ENCODE measurements around the gene TBC1D22A.

The TBC1D22A gene

GRCh38 chr22:47198801-47199251 is 436.4 kb downstream of the TBC1D22A start:
- no peak for DNase-seq (ENCODE audit: low read depth)
- no peak overlapping the region for H3K4me3 ChIP-seq (ENCODE audit: low read length)
- H3K9ac ChIP-seq (ENCODE audit: low read length): no peak overlapping the region
- H3K27me3 ChIP-seq (replicated peaks; ENCODE audit: control insufficient read depth, insufficient read depth, low read length): peaks cover 61% of the 10 kb centered on the region
- no peaks in the 10 kb centered on the region for H3K4me1 ChIP-seq (ENCODE audit: control insufficient read depth, insufficient read depth, low read length)
- H3K36me3 ChIP-seq (ENCODE audit: control insufficient read depth, insufficient read depth, low read length, severe bottlenecking): no peaks in the 10 kb centered on the region
- no peaks in the 10 kb centered on the region for H3K9me3 ChIP-seq (ENCODE audit: control insufficient read depth, low read length)

GRCh38 chr22:47199261-47199978 is 437.0 kb downstream of the TBC1D22A start:
- Histone ChIP-seq H3K4me1 (ENCODE audit: control insufficient read depth, insufficient read depth, low read length) (no peaks in the 10 kb centered on the region), H3K36me3 (ENCODE audit: control insufficient read depth, insufficient read depth, low read length, severe bottlenecking) (no peaks in the 10 kb centered on the region), H3K4me3 (ENCODE audit: low read length) (no peak overlapping the region), H3K27me3 (replicated peaks; ENCODE audit: control insufficient read depth, insufficient read depth, low read length) (peaks cover 67% of the 10 kb centered on the region), H3K9me3 (ENCODE audit: control insufficient read depth, low read length) (no peaks in the 10 kb centered on the region), H3K9ac (ENCODE audit: low read length) (no peak overlapping the region)
- DNase-seq (ENCODE audit: low read depth): no peak

GRCh38 chr22:47199979-47200272 is 437.5 kb downstream of the TBC1D22A start:
- Histone ChIP-seq H3K27me3 (replicated peaks; ENCODE audit: control insufficient read depth, insufficient read depth, low read length) (peaks cover 68% of the 10 kb centered on the region), H3K9me3 (ENCODE audit: control insufficient read depth, low read length) (no peaks in the 10 kb centered on the region), H3K4me3 (ENCODE audit: low read length) (no peak overlapping the region), H3K36me3 (ENCODE audit: control insufficient read depth, insufficient read depth, low read length, severe bottlenecking) (no peaks in the 10 kb centered on the region), H3K9ac (ENCODE audit: low read length) (no peak overlapping the region), H3K4me1 (ENCODE audit: control insufficient read depth, insufficient read depth, low read length) (no peaks in the 10 kb centered on the region)
- no peak for DNase-seq (ENCODE audit: low read depth)

- no peaks in the 10 kb centered on the region for H3K9me3 ChIP-seq (ENCODE audit: control insufficient read depth, low read length)
- H3K36me3 ChIP-seq (ENCODE audit: control insufficient read depth, insufficient read depth, low read length, severe bottlenecking): no peaks in the 10 kb centered on the region
- H3K9ac ChIP-seq (ENCODE audit: low read length): no peak overlapping the region
- no peaks in the 10 kb centered on the region for H3K4me1 ChIP-seq (ENCODE audit: control insufficient read depth, insufficient read depth, low read length)
- no peak for DNase-seq (ENCODE audit: low read depth)
- no peak overlapping the region for H3K4me3 ChIP-seq (ENCODE audit: low read length)
- H3K27me3 ChIP-seq (replicated peaks; ENCODE audit: control insufficient read depth, insufficient read depth, low read length): peaks cover 68% of the 10 kb centered on the region
Observed at GRCh38 chr22:47200273-47201051, 438.0 kb downstream of the TBC1D22A start.

- no peak for DNase-seq (ENCODE audit: low read depth)
- no peaks in the 10 kb centered on the region for H3K9me3 ChIP-seq (ENCODE audit: control insufficient read depth, low read length)
- peaks cover 74% of the 10 kb centered on the region for H3K27me3 ChIP-seq (replicated peaks; ENCODE audit: control insufficient read depth, insufficient read depth, low read length)
- H3K4me3 ChIP-seq (ENCODE audit: low read length): no peak overlapping the region
- H3K9ac ChIP-seq (ENCODE audit: low read length): no peak overlapping the region
- no peaks in the 10 kb centered on the region for H3K36me3 ChIP-seq (ENCODE audit: control insufficient read depth, insufficient read depth, low read length, severe bottlenecking)
- H3K4me1 ChIP-seq (ENCODE audit: control insufficient read depth, insufficient read depth, low read length): no peaks in the 10 kb centered on the region
Observed at GRCh38 chr22:47201186-47201995, 438.9 kb downstream of the TBC1D22A start.

GRCh38 chr22:47201996-47202818 is 439.8 kb downstream of the TBC1D22A start:
- H3K27me3 ChIP-seq (replicated peaks; ENCODE audit: control insufficient read depth, insufficient read depth, low read length): peaks cover 75% of the 10 kb centered on the region
- no peak overlapping the region for H3K9ac ChIP-seq (ENCODE audit: low read length)
- DNase-seq (ENCODE audit: low read depth): no peak
- H3K4me3 ChIP-seq (ENCODE audit: low read length): no peak overlapping the region
- H3K9me3 ChIP-seq (ENCODE audit: control insufficient read depth, low read length): peaks cover under 1% of the 10 kb centered on the region
- H3K4me1 ChIP-seq (ENCODE audit: control insufficient read depth, insufficient read depth, low read length): no peaks in the 10 kb centered on the region
- no peaks in the 10 kb centered on the region for H3K36me3 ChIP-seq (ENCODE audit: control insufficient read depth, insufficient read depth, low read length, severe bottlenecking)

GRCh38 chr22:47202819-47203553 is 440.5 kb downstream of the TBC1D22A start:
- H3K4me3 ChIP-seq (ENCODE audit: low read length): no peak overlapping the region
- no peaks in the 10 kb centered on the region for H3K4me1 ChIP-seq (ENCODE audit: control insufficient read depth, insufficient read depth, low read length)
- H3K27me3 ChIP-seq (replicated peaks; ENCODE audit: control insufficient read depth, insufficient read depth, low read length): peaks cover 75% of the 10 kb centered on the region
- no peak for DNase-seq (ENCODE audit: low read depth)
- no peaks in the 10 kb centered on the region for H3K36me3 ChIP-seq (ENCODE audit: control insufficient read depth, insufficient read depth, low read length, severe bottlenecking)
- no peak overlapping the region for H3K9ac ChIP-seq (ENCODE audit: low read length)
- peaks cover 8% of the 10 kb centered on the region for H3K9me3 ChIP-seq (ENCODE audit: control insufficient read depth, low read length)

- peaks cover 73% of the 10 kb centered on the region for H3K27me3 ChIP-seq (replicated peaks; ENCODE audit: control insufficient read depth, insufficient read depth, low read length)
- peaks cover 8% of the 10 kb centered on the region for H3K9me3 ChIP-seq (ENCODE audit: control insufficient read depth, low read length)
- no peak overlapping the region for H3K4me3 ChIP-seq (ENCODE audit: low read length)
- H3K36me3 ChIP-seq (ENCODE audit: control insufficient read depth, insufficient read depth, low read length, severe bottlenecking): no peaks in the 10 kb centered on the region
- no peaks in the 10 kb centered on the region for H3K4me1 ChIP-seq (ENCODE audit: control insufficient read depth, insufficient read depth, low read length)
- H3K9ac ChIP-seq (ENCODE audit: low read length): no peak overlapping the region
- no peak for DNase-seq (ENCODE audit: low read depth)
Observed at GRCh38 chr22:47203554-47203991, 441.1 kb downstream of the TBC1D22A start.

- Histone ChIP-seq H3K4me1 (ENCODE audit: control insufficient read depth, insufficient read depth, low read length) (no peaks in the 10 kb centered on the region), H3K36me3 (ENCODE audit: control insufficient read depth, insufficient read depth, low read length, severe bottlenecking) (no peaks in the 10 kb centered on the region), H3K9me3 (ENCODE audit: control insufficient read depth, low read length) (peaks cover 8% of the 10 kb centered on the region), H3K4me3 (ENCODE audit: low read length) (no peak overlapping the region), H3K27me3 (replicated peaks; ENCODE audit: control insufficient read depth, insufficient read depth, low read length) (peaks cover 65% of the 10 kb centered on the region), H3K9ac (ENCODE audit: low read length) (no peak overlapping the region)
- DNase-seq (ENCODE audit: low read depth): no peak
Observed at GRCh38 chr22:47204002-47204979, 441.8 kb downstream of the TBC1D22A start.

Data from adipocyte (in vitro differentiated cells).